Measurements from ENCODE around the gene SYCE1L.

Gene SYCE1L

DNA sequence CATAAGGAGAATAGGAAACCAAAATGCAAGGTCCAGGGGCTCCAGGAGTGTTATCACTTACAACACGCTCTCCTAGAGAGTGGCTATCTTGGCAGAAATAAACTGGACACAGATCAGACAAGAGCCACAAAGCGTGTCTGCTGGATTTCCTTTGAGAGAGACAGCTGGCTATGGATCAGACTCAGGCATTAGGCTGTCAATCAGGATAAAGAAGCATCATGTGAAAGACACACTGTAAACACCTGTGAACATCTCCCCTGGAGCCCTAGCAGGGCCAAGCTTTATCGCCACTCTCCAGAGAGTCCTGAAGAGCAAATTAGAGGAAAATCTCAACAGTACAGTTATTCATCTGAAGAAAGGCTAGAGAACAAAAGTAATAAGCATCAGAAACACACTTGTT, 26.0 kb downstream of the SYCE1L start:
- Histone ChIP-seq H3K36me3 (no peaks in the 10 kb centered on the region), H3K27ac (no peak overlapping the region), H3K4me1 (ENCODE audit: control insufficient read depth in 1 of 2, insufficient read depth in 1 of 2, low read depth in 1 of 2, low read length in 1 of 2) (no peaks in the 10 kb centered on the region), H3K27me3 (peaks cover 19% of the 10 kb centered on the region), H3K9me3 (no peaks in the 10 kb centered on the region), H3K4me3 (ENCODE audit: low read depth in 1 of 2, low read length in 1 of 2) (no peak overlapping the region)
- no peak for TF ChIP-seq CTCF (IDR thresholded peaks at IDR 0.05)

GRCh38 chr16:77227745-77228144, 28.5 kb downstream of the SYCE1L start:
- no peaks in the 10 kb centered on the region for H3K36me3 ChIP-seq
- H3K9me3 ChIP-seq, result no peaks in the 10 kb centered on the region
- no peak overlapping the region for H3K4me3 ChIP-seq (ENCODE audit: low read depth in 1 of 2, low read length in 1 of 2)
- peaks cover 19% of the 10 kb centered on the region for H3K27me3 ChIP-seq
- no peak for TF ChIP-seq CTCF (IDR thresholded peaks at IDR 0.05)
- no peaks in the 10 kb centered on the region for H3K4me1 ChIP-seq (ENCODE audit: control insufficient read depth in 1 of 2, insufficient read depth in 1 of 2, low read depth in 1 of 2, low read length in 1 of 2)
- H3K27ac ChIP-seq, result no peak overlapping the region

DNA sequence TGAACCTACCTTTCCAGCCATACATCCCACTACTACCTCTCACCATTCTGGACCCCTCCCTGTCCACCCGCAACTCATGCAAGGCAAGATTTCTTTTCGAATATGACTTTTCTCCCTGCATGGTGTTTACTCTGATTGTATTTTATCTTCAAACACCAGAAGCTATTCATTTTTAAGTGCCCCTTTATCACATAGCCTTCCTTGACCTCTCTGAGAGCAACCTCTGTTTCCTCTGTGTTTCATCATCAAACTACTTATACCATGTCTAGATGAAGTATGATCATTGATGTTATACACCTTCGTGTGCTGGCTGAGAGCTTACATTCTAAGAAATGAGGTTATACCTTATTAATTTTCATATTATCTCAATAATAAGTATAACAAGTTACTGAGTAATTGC, 31.8 kb downstream of the SYCE1L start:
- Histone ChIP-seq H3K4me3 (ENCODE audit: low read depth in 1 of 2, low read length in 1 of 2) (no peak overlapping the region), H3K4me1 (ENCODE audit: control insufficient read depth in 1 of 2, insufficient read depth in 1 of 2, low read depth in 1 of 2, low read length in 1 of 2) (no peaks in the 10 kb centered on the region), H3K27me3 (peaks cover 36% of the 10 kb centered on the region), H3K36me3 (no peaks in the 10 kb centered on the region), H3K27ac (no peak overlapping the region), H3K9me3 (no peaks in the 10 kb centered on the region)
- no peak for TF ChIP-seq CTCF (IDR thresholded peaks at IDR 0.05)

DNA sequence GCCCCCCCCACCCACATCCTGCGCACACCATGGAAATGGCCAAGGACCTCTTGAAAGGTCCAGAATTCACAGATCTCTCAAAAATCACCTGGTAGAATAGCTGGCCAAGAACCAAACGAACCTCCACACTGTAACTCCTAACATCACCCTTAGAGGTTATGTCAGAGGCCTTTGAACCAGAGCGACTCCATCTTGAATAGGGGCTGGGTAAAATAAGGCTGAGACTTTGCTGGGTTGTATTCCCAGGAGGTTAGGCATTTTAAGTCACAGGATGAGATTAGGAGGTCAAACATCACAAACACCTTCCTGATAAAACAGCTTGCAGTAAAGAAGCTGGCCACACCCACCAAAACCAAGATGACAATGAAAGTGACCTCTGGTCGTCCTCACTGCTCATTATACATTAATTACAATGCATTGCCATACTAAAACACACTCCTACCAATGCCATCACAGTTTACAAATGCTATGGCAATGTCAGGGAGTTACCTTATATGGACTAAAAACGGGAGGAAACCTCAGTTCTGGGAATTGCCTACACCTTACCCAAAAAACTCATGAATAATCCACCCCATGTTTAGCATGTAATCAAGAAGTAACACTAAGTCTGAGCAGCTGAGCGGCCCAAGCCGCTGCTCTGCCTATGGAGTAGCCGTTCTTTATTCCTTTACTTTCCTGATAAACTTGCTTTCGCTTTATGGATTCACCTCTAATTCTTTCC, 34.8 kb downstream of the SYCE1L start:
- Histone ChIP-seq H3K27me3 (peaks cover 37% of the 10 kb centered on the region), H3K27ac (no peak overlapping the region), H3K36me3 (no peaks in the 10 kb centered on the region), H3K4me1 (ENCODE audit: control insufficient read depth in 1 of 2, insufficient read depth in 1 of 2, low read depth in 1 of 2, low read length in 1 of 2) (no peaks in the 10 kb centered on the region), H3K9me3 (no peaks in the 10 kb centered on the region), H3K4me3 (ENCODE audit: low read depth in 1 of 2, low read length in 1 of 2) (no peak overlapping the region)
- TF ChIP-seq CTCF (IDR thresholded peaks at IDR 0.05), result no peak

- Histone ChIP-seq H3K4me3 (ENCODE audit: low read depth in 1 of 2, low read length in 1 of 2) (no peak overlapping the region), H3K9me3 (no peaks in the 10 kb centered on the region), H3K36me3 (no peaks in the 10 kb centered on the region), H3K27ac (no peak overlapping the region), H3K4me1 (ENCODE audit: control insufficient read depth in 1 of 2, insufficient read depth in 1 of 2, low read depth in 1 of 2, low read length in 1 of 2) (no peaks in the 10 kb centered on the region), H3K27me3 (peaks cover 37% of the 10 kb centered on the region)
- no peak for TF ChIP-seq CTCF (IDR thresholded peaks at IDR 0.05)
Observed at GRCh38 chr16:77234611-77235010, 35.4 kb downstream of the SYCE1L start.
